WTC11 (cell line): Measurements from ENCODE around the gene CNBP. TPM values are rescaled to one million over a fixed set of nuclear protein-coding genes. Genes with fewer than 3 reads are reported as not detected.

ENCODE experiments used
- ATAC-seq: fragments of 200-7000 bp; cut with Tn5 transposase; 2 replicates; pipeline ENCODE4 v1.10.0; 2021; ENCODE audit warnings: mild to moderate bottlenecking, moderate library complexity
- CTCF ChIA-PET: fragments of 300-600 bp; sonication (Branson Sonifier 250); formaldehyde crosslinking; loops from one replicate; lab custom pipeline; 2021; ENCODE audit warnings: antibody characterized with exemption; lab: Charles Lee
- POLR2A ChIA-PET: fragments of 350-600 bp; sonication (Branson Sonifier 250); formaldehyde crosslinking; loops from one replicate; lab custom pipeline; 2021; ENCODE audit warnings: antibody characterized with exemption; lab: Charles Lee
- DNase-seq: peaks from one replicate; pipeline ENCODE4 v3.0.0; 2021; ENCODE audit warnings: low spot score
- H3K27ac Mint-ChIP-seq: 2 replicates; pipeline ENCODE4 v1.8.0; 2021; ENCODE audit warnings: mixed read lengths
- H3K27me3 Mint-ChIP-seq: 2 replicates; pipeline ENCODE4 v1.8.0; 2021; ENCODE audit warnings: low read depth, mild to moderate bottlenecking, moderate library complexity, mixed read lengths
- H3K36me3 Mint-ChIP-seq: 2 replicates; pipeline ENCODE4 v1.8.0; 2021; ENCODE audit warnings: mixed read lengths
- H3K4me1 Mint-ChIP-seq: 2 replicates; pipeline ENCODE4 v1.8.0; 2022; ENCODE audit warnings: mixed read lengths
- H3K4me3 Mint-ChIP-seq: 2 replicates; pipeline ENCODE4 v1.8.0; 2021; ENCODE audit warnings: mild to moderate bottlenecking, moderate library complexity, mixed read lengths
- H3K9me3 Mint-ChIP-seq: 2 replicates; pipeline ENCODE4 v1.8.0; 2021; ENCODE audit warnings: mixed read lengths
- ATF1 ChIP-seq: sonication (generic); formaldehyde crosslinking; IDR thresholded peaks from 2 replicates; pipeline ENCODE4 v1.8.1; 2023; ENCODE audit warnings: mild to moderate bottlenecking, moderate library complexity, missing genetic modification reagents
- E2F4 ChIP-seq: sonication (generic); formaldehyde crosslinking; IDR thresholded peaks from 2 replicates; pipeline ENCODE4 v1.8.1; 2022; ENCODE audit warnings: low read depth, mild to moderate bottlenecking, moderate library complexity, missing genetic modification reagents, borderline replicate concordance
- ERG ChIP-seq: fragments of 250-450 bp; sonication (Bioruptor Pico); IDR thresholded peaks from 2 replicates; pipeline ENCODE4 v1.8.0; 2021; ENCODE audit warnings: mild to moderate bottlenecking
- ESRRA ChIP-seq: sonication (generic); formaldehyde crosslinking; IDR thresholded peaks from 2 replicates; pipeline ENCODE4 v1.8.1; 2022; ENCODE audit warnings: mild to moderate bottlenecking, missing genetic modification reagents, borderline replicate concordance
- GTF2I ChIP-seq: fragments of 250-450 bp; sonication (Bioruptor Pico); conservative IDR thresholded peaks from 2 replicates; pipeline ENCODE4 v1.4.0; 2021; ENCODE audit warnings: mild to moderate bottlenecking
- JAZF1 ChIP-seq: fragments of 250-450 bp; sonication (Bioruptor Pico); IDR thresholded peaks from 2 replicates; pipeline ENCODE4 v1.9.0; 2021; ENCODE audit warnings: moderate library complexity, mild to moderate bottlenecking, inconsistent platforms
- NR1H2 ChIP-seq: sonication (generic); formaldehyde crosslinking; IDR thresholded peaks from 2 replicates; pipeline ENCODE4 v1.9.0; 2021; ENCODE audit warnings: mild to moderate bottlenecking, moderate library complexity, missing genetic modification reagents
- PREB ChIP-seq: sonication (generic); formaldehyde crosslinking; IDR thresholded peaks from 2 replicates; pipeline ENCODE4 v1.8.1; 2022; ENCODE audit warnings: mild to moderate bottlenecking, missing genetic modification reagents, moderate library complexity, borderline replicate concordance
- RORB ChIP-seq: fragments of 250-450 bp; sonication (Bioruptor Pico); IDR thresholded peaks from 2 replicates; pipeline ENCODE4 v1.9.0; 2021; ENCODE audit warnings: mild to moderate bottlenecking
- SMAD3 ChIP-seq: sonication (generic); formaldehyde crosslinking; IDR thresholded peaks from 2 replicates; pipeline ENCODE4 v1.8.0; 2022; ENCODE audit warnings: missing genetic modification reagents, mild to moderate bottlenecking, borderline replicate concordance
- STAT6 ChIP-seq: sonication (generic); formaldehyde crosslinking; conservative IDR thresholded peaks from 2 replicates; pipeline ENCODE4 v1.8.1; 2023; ENCODE audit warnings: mild to moderate bottlenecking, low read depth, missing genetic modification reagents, moderate library complexity
- USF1 ChIP-seq: sonication (generic); formaldehyde crosslinking; IDR thresholded peaks from 2 replicates; pipeline ENCODE4 v1.8.0; 2022; ENCODE audit warnings: mild to moderate bottlenecking, missing genetic modification reagents
- ZBTB21 ChIP-seq: sonication (generic); formaldehyde crosslinking; IDR thresholded peaks from 2 replicates; pipeline ENCODE4 v1.8.1; 2023; ENCODE audit warnings: mild to moderate bottlenecking, missing genetic modification reagents, borderline replicate concordance
- ZNF219 ChIP-seq: sonication (generic); formaldehyde crosslinking; IDR thresholded peaks from 2 replicates; pipeline ENCODE4 v1.8.0; 2023; ENCODE audit warnings: missing genetic modification reagents, mild to moderate bottlenecking, borderline replicate concordance
- ZNF416 ChIP-seq: fragments of 250-450 bp; sonication (Bioruptor Pico); IDR thresholded peaks from 2 replicates; pipeline ENCODE4 v1.9.0; 2021; ENCODE audit warnings: mild to moderate bottlenecking, inconsistent platforms
- total RNA-seq: library from RNA; stranded (reverse); gene quantifications from 3 replicates; pipeline ENCODE4 v1.2.3, GENCODE V29; 2021
- TF ChIP-seq, protein P1 (sequence below): sonication (generic); formaldehyde crosslinking; IDR thresholded peaks from 2 replicates; pipeline ENCODE4 v1.8.0; 2022; ENCODE audit warnings: mild to moderate bottlenecking, missing genetic modification reagents
- TF ChIP-seq, protein P2 (sequence below): sonication (generic); formaldehyde crosslinking; IDR thresholded peaks from 2 replicates; pipeline ENCODE4 v1.8.0; 2023; ENCODE audit warnings: missing genetic modification reagents
- TF ChIP-seq, protein P3 (sequence below): sonication (generic); formaldehyde crosslinking; IDR thresholded peaks from 2 replicates; pipeline ENCODE4 v1.8.0; 2022; ENCODE audit warnings: missing genetic modification reagents
- TF ChIP-seq, protein P4 (sequence below): sonication (generic); formaldehyde crosslinking; IDR thresholded peaks from 2 replicates; pipeline ENCODE4 v1.8.1; 2022; ENCODE audit warnings: low read depth, missing genetic modification reagents, borderline replicate concordance

CNBP gene
- total RNA-seq, 1 experiment from 2014 or later, result 329 TPM

DNA sequence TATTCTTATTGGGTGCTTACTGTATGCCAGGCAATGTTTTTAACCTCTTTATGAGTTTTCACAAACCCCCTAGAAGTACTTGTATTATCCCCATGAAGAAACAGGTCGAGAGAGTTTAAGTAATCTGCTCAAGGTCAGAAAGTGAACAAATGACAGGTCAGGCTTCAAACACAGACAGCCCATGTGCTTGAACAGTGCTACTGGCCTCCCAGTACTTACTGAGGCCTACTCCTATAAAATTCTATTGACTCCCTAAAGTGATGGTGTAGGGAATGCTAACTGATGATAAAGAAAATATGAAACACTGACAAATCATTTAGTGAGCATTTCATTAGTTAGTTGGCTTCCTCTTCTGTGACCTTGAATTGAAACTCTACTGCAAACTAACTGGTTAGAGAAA, 4.2 kb upstream of the CNBP start:
- DNase-seq, result no peak
- TF ChIP-seq E2F4 (CRISPR knock-in tag) (no peak), STAT6 (no peak), ZNF416 (CRISPR knock-in tag) (no peak), NR1H2 (CRISPR knock-in tag) (no peak), USF1 (no peak), ZNF219 (no peak), ATF1 (CRISPR knock-in tag) (no peak), ESRRA (CRISPR knock-in tag) (no peak), ZBTB21 (CRISPR knock-in tag) (no peak), JAZF1 (CRISPR knock-in tag) (no peak)
- TF ChIP-seq, protein P1, sequence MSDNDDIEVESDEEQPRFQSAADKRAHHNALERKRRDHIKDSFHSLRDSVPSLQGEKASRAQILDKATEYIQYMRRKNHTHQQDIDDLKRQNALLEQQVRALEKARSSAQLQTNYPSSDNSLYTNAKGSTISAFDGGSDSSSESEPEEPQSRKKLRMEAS, result no peak
- TF ChIP-seq, protein P2, sequence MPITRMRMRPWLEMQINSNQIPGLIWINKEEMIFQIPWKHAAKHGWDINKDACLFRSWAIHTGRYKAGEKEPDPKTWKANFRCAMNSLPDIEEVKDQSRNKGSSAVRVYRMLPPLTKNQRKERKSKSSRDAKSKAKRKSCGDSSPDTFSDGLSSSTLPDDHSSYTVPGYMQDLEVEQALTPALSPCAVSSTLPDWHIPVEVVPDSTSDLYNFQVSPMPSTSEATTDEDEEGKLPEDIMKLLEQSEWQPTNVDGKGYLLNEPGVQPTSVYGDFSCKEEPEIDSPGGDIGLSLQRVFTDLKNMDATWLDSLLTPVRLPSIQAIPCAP (CRISPR knock-in tag), result no peak
- TF ChIP-seq, protein P3, sequence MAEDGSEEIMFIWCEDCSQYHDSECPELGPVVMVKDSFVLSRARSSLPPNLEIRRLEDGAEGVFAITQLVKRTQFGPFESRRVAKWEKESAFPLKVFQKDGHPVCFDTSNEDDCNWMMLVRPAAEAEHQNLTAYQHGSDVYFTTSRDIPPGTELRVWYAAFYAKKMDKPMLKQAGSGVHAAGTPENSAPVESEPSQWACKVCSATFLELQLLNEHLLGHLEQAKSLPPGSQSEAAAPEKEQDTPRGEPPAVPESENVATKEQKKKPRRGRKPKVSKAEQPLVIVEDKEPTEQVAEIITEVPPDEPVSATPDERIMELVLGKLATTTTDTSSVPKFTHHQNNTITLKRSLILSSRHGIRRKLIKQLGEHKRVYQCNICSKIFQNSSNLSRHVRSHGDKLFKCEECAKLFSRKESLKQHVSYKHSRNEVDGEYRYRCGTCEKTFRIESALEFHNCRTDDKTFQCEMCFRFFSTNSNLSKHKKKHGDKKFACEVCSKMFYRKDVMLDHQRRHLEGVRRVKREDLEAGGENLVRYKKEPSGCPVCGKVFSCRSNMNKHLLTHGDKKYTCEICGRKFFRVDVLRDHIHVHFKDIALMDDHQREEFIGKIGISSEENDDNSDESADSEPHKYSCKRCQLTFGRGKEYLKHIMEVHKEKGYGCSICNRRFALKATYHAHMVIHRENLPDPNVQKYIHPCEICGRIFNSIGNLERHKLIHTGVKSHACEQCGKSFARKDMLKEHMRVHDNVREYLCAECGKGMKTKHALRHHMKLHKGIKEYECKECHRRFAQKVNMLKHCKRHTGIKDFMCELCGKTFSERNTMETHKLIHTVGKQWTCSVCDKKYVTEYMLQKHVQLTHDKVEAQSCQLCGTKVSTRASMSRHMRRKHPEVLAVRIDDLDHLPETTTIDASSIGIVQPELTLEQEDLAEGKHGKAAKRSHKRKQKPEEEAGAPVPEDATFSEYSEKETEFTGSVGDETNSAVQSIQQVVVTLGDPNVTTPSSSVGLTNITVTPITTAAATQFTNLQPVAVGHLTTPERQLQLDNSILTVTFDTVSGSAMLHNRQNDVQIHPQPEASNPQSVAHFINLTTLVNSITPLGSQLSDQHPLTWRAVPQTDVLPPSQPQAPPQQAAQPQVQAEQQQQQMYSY, result no peak
- TF ChIP-seq, all 79 proteins: peak for 0
- CTCF ChIA-PET, result interaction anchor here (2.1 kb wide), 1 partner anchor 58 kb away, joined by 12 read pairs; no protein-coding TSS in a partner anchor
- POLR2A ChIA-PET, result no interaction called here
- no peaks in the 10 kb centered on the region for H3K9me3 Mint-ChIP-seq
- 0 out of 2 replicates have a peak, but pooled peaks cover under 1% of the 10 kb centered on the region for H3K36me3 Mint-ChIP-seq
- H3K27ac Mint-ChIP-seq, result peak overlapping the region; percentile 44
- no peaks in the 10 kb centered on the region for H3K27me3 Mint-ChIP-seq
- H3K4me3 Mint-ChIP-seq, result no peak overlapping the region
- peaks cover 3% of the 10 kb centered on the region for H3K4me1 Mint-ChIP-seq
- no peak for ATAC-seq

GRCh38 chr3:129185783-129186182, 2.1 kb upstream of the CNBP start:
- POLR2A ChIA-PET, result no interaction called here
- CTCF ChIA-PET, result interaction anchor here (0.7 to 2.0 kb wide), 5 partner anchors 24 to 60 kb away, joined by 3 to 9 read pairs (median 4); no protein-coding TSS in a partner anchor

More at GRCh38 chr3:129185783-129186182, 2.1 kb upstream of the CNBP start:
- Mint-ChIP-seq H3K36me3 (peaks cover 16% of the 10 kb centered on the region), H3K4me3 (no peak overlapping the region)
- TF ChIP-seq, protein P4, sequence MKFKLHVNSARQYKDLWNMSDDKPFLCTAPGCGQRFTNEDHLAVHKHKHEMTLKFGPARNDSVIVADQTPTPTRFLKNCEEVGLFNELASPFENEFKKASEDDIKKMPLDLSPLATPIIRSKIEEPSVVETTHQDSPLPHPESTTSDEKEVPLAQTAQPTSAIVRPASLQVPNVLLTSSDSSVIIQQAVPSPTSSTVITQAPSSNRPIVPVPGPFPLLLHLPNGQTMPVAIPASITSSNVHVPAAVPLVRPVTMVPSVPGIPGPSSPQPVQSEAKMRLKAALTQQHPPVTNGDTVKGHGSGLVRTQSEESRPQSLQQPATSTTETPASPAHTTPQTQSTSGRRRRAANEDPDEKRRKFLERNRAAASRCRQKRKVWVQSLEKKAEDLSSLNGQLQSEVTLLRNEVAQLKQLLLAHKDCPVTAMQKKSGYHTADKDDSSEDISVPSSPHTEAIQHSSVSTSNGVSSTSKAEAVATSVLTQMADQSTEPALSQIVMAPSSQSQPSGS (CRISPR knock-in tag), result no peak
- no peak for TF ChIP-seq E2F4 (CRISPR knock-in tag)
- TF ChIP-seq GTF2I, result no peak
- no peak for TF ChIP-seq ERG
- TF ChIP-seq PREB (CRISPR knock-in tag), result no peak
- TF ChIP-seq RORB, result no peak
- no peak for TF ChIP-seq SMAD3 (CRISPR knock-in tag)
- TF ChIP-seq, all 79 proteins: peak for 0
- ATAC-seq (no peak), DNase-seq (no peak)
- Mint-ChIP-seq H3K9me3 (no peaks in the 10 kb centered on the region), H3K27ac (no peak overlapping the region), H3K27me3 (no peaks in the 10 kb centered on the region), H3K4me1 (peaks cover 13% of the 10 kb centered on the region)
